Neutrophil (primary cell): ENCODE data around the gene KNCN.

Experiments
- H3K27ac ChIP-seq: fragments of 200-600 bp; sonication (generic); 2 replicates; pipeline ENCODE4 v1.5.1; 2016; ENCODE audit warnings: mild to moderate bottlenecking, moderate library complexity
- H3K27me3 ChIP-seq: fragments of 200-600 bp; sonication (generic); 2 replicates; pipeline ENCODE4 v1.6.0; 2016; ENCODE audit warnings: mild to moderate bottlenecking
- H3K36me3 ChIP-seq: fragments of 200-600 bp; sonication (generic); 2 replicates; pipeline ENCODE4 v1.5.1; 2017
- H3K4me1 ChIP-seq, 2 experiments: fragments of 200-600 bp in 1 of 2; sonication (generic) in 1 of 2; 1 replicate in 1 of 2; 2 replicates in 1 of 2; pipeline versions ENCODE4 v1.5.1 to v1.6.1; 2013 to 2016; ENCODE audit warnings: low read depth in 1 of 2, low read length in 1 of 2, mild to moderate bottlenecking in 1 of 2, moderate library complexity in 1 of 2; ENCODE audit not compliant: control insufficient read depth in 1 of 2, insufficient read depth in 1 of 2
- H3K4me3 ChIP-seq, 2 experiments: fragments of 200-600 bp in 1 of 2; sonication (generic) in 1 of 2; 1 replicate in 1 of 2; 2 replicates in 1 of 2; pipeline ENCODE4 v1.5.1; 2013 to 2016; ENCODE audit warnings: low read depth in 1 of 2, low read length in 1 of 2, mild to moderate bottlenecking in 1 of 2, moderate library complexity in 1 of 2
- H3K9me3 ChIP-seq: fragments of 200-600 bp; sonication (generic); 2 replicates; pipeline ENCODE4 v1.5.1; 2016
- CTCF ChIP-seq: fragments of 200-600 bp; sonication (generic); IDR thresholded peaks from 2 replicates; pipeline ENCODE4 v1.5.1; 2016; ENCODE audit warnings: antibody characterized with exemption

KNCN gene

GRCh38 chr1:46516200-46516950 is 35.1 kb downstream of the KNCN start:
- Histone ChIP-seq H3K36me3 (no peaks in the 10 kb centered on the region), H3K4me3 (no peak overlapping the region), H3K9me3 (no peaks in the 10 kb centered on the region), H3K4me1 (no peaks in the 10 kb centered on the region), H3K27ac (no peak overlapping the region), H3K27me3 (peaks cover 84% of the 10 kb centered on the region)
- TF ChIP-seq CTCF: no peak

- no peaks in the 10 kb centered on the region for H3K9me3 ChIP-seq
- no peak for TF ChIP-seq CTCF
- peaks cover 76% of the 10 kb centered on the region for H3K27me3 ChIP-seq
- no peak overlapping the region for H3K27ac ChIP-seq
- no peak overlapping the region for H3K4me3 ChIP-seq
- H3K4me1 ChIP-seq: no peaks in the 10 kb centered on the region
- no peaks in the 10 kb centered on the region for H3K36me3 ChIP-seq
Measured at GRCh38 chr1:46515576-46515975, 35.9 kb downstream of the KNCN start.

DNA sequence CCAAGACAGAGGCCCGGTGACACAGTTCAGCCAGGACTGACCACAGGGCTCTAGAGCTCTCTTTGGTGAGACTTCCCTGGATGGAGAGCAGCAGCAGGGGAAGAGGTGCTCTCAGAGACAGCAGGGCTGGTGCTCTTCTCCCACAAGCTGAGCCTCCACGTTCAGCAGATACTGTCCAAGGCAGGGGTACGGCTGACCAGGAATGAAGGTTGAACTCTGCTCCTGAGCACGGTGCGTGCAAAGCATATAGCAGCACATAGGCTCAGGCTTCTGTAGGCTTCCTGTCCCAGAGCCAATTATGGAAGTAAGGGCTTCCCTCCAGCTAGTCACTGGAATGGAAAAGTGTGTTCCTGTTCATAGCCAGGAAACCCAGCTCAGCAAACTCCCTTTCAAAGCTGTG is 37.9 kb downstream of the KNCN start:
- Histone ChIP-seq H3K27ac (no peak overlapping the region), H3K27me3 (peaks cover 66% of the 10 kb centered on the region), H3K36me3 (no peaks in the 10 kb centered on the region), H3K9me3 (no peaks in the 10 kb centered on the region), H3K4me3 (no peak overlapping the region), H3K4me1 (no peaks in the 10 kb centered on the region)
- no peak for TF ChIP-seq CTCF

- Histone ChIP-seq H3K9me3 (no peaks in the 10 kb centered on the region), H3K27me3 (peaks cover 59% of the 10 kb centered on the region), H3K36me3 (no peaks in the 10 kb centered on the region), H3K27ac (no peak overlapping the region), H3K4me3 (no peak overlapping the region), H3K4me1 (no peaks in the 10 kb centered on the region)
- no peak for TF ChIP-seq CTCF
Measured at GRCh38 chr1:46512792-46513190, 38.7 kb downstream of the KNCN start.

DNA sequence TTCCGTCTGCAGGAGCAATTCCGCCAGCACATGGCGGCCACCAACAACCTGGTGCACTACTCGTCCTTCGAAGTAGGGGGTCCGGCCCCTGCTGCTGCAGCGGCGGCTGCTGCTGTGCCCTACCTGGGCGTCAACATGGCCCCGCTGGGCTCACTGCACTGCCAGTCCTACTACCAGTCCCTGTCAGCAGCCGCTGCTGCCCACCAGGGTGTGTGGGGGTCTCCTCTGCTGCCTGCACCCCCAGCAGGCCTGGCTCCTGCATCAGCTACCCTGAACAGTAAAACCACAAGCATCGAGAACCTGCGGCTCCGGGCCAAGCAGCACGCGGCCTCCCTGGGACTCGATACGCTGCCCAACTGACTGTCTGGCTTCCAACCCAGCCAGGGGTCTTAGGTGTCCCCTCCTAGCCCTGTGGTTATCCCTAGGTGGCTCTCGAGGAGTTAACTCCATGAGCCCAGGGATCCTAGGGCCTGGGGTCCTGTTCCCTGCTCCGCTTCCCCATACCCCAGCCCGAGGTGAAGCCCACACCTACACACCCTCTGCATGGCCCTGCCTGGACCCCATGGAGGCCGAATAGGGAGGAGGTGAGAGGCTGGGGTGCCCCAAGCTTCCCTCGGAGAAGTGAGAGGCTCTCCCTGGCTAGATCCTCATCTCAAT is 39.2 kb downstream of the KNCN start:
- Histone ChIP-seq H3K27ac (no peak overlapping the region), H3K4me3 (no peak overlapping the region), H3K36me3 (no peaks in the 10 kb centered on the region), H3K9me3 (no peaks in the 10 kb centered on the region), H3K4me1 (no peaks in the 10 kb centered on the region), H3K27me3 (peaks cover 54% of the 10 kb centered on the region)
- TF ChIP-seq CTCF: no peak
